Measurements from ENCODE around the gene ZFYVE1. TPM values are rescaled to one million over a fixed set of nuclear protein-coding genes. Genes with fewer than 3 reads are reported as not detected.
"Not testable (repeated sequence)": the region's sequence is repeated elsewhere in the genome, so short reads cannot be mapped to it uniquely, and the experiment has no call there.

Gene ZFYVE1
- total RNA-seq, 1 donor from 2014 or later, result 14.4 TPM

- H3K4me3 ChIP-seq, result peak overlapping the region; percentile 77
- no peak for TF ChIP-seq CTCF (IDR thresholded peaks at IDR 0.05; ENCODE audit: borderline replicate concordance)
- H3K9me3 ChIP-seq (replicated peaks), result no peaks in the 10 kb centered on the region
- H3K27ac ChIP-seq (replicated peaks), result peak overlapping the region; percentile 85
- no peak for DNase-seq
- peaks cover 17% of the 10 kb centered on the region for H3K36me3 ChIP-seq
- no peaks in the 10 kb centered on the region for H3K27me3 ChIP-seq (ENCODE audit: low read depth)
- peaks cover 40% of the 10 kb centered on the region for H3K4me1 ChIP-seq
- intact Hi-C loops (cut with micrococcal nuclease), result no loop called here
These were observed 640 bp upstream of the ZFYVE1 start for GRCh38 chr14:73027546-73027945.

GRCh38 chr14:73026243-73026844 lies 562 bp downstream of the ZFYVE1 start:
- DNase-seq, result no peak
- H3K4me3 ChIP-seq, result peak overlapping the region; percentile 77
- peaks cover 21% of the 10 kb centered on the region for H3K36me3 ChIP-seq
- peaks cover 52% of the 10 kb centered on the region for H3K4me1 ChIP-seq
- intact Hi-C loops (cut with micrococcal nuclease), result no loop called here
- TF ChIP-seq CTCF (IDR thresholded peaks at IDR 0.05; ENCODE audit: borderline replicate concordance), result no peak
- H3K27ac ChIP-seq (replicated peaks), result peak overlapping the region; percentile 85
- no peaks in the 10 kb centered on the region for H3K27me3 ChIP-seq (ENCODE audit: low read depth)
- no peaks in the 10 kb centered on the region for H3K9me3 ChIP-seq (replicated peaks)

GRCh38 chr14:73025544-73025943 lies 1.4 kb downstream of the ZFYVE1 start:
- DNase-seq, result no peak
- H3K4me3 ChIP-seq, result peak overlapping the region; percentile 77
- intact Hi-C loops (cut with micrococcal nuclease), result no loop called here
- peaks cover 24% of the 10 kb centered on the region for H3K36me3 ChIP-seq
- peak overlapping the region; percentile 85 for H3K27ac ChIP-seq (replicated peaks)
- no peaks in the 10 kb centered on the region for H3K27me3 ChIP-seq (ENCODE audit: low read depth)
- TF ChIP-seq CTCF (IDR thresholded peaks at IDR 0.05; ENCODE audit: borderline replicate concordance), result no peak
- peaks cover 54% of the 10 kb centered on the region for H3K4me1 ChIP-seq
- no peaks in the 10 kb centered on the region for H3K9me3 ChIP-seq (replicated peaks)

- Histone ChIP-seq H3K36me3 (peaks cover 49% of the 10 kb centered on the region), H3K9me3 (replicated peaks) (no peaks in the 10 kb centered on the region), H3K4me3 (peak overlapping the region; percentile 24), H3K27me3 (ENCODE audit: low read depth) (no peaks in the 10 kb centered on the region), H3K4me1 (peaks cover 59% of the 10 kb centered on the region), H3K27ac (replicated peaks) (no peak overlapping the region)
- intact Hi-C loops (cut with micrococcal nuclease), result no loop called here
- DNase-seq, result no peak
- TF ChIP-seq CTCF (IDR thresholded peaks at IDR 0.05; ENCODE audit: borderline replicate concordance), result no peak
These were observed 4.9 kb downstream of the ZFYVE1 start for GRCh38 chr14:73022051-73022450.

- H3K4me3 ChIP-seq; intact Hi-C loops (cut with micrococcal nuclease); H3K9me3 ChIP-seq (replicated peaks); H3K27me3 ChIP-seq (ENCODE audit: low read depth); DNase-seq; H3K27ac ChIP-seq (replicated peaks): not testable (repeated sequence)
- Histone ChIP-seq H3K36me3 (peaks cover 29% of the 10 kb centered on the region), H3K4me1 (peaks cover 15% of the 10 kb centered on the region)
These were observed 10.9 kb downstream of the ZFYVE1 start for GRCh38 chr14:73016011-73016410.

GRCh38 chr14:73015552-73015951 lies 11.4 kb downstream of the ZFYVE1 start:
- DNase-seq; intact Hi-C loops (cut with micrococcal nuclease); H3K27me3 ChIP-seq (ENCODE audit: low read depth); H3K4me3 ChIP-seq; H3K27ac ChIP-seq (replicated peaks); H3K9me3 ChIP-seq (replicated peaks): not testable (repeated sequence)
- Histone ChIP-seq H3K36me3 (peaks cover 25% of the 10 kb centered on the region), H3K4me1 (peaks cover 15% of the 10 kb centered on the region)
